ENCODE results near the gene INTS11. TPM values are rescaled to one million over a fixed set of nuclear protein-coding genes. Genes with fewer than 3 reads are reported as not detected.

INTS11 gene
- total RNA-seq, 1 experiment from 2014 or later: 139 TPM

DNA sequence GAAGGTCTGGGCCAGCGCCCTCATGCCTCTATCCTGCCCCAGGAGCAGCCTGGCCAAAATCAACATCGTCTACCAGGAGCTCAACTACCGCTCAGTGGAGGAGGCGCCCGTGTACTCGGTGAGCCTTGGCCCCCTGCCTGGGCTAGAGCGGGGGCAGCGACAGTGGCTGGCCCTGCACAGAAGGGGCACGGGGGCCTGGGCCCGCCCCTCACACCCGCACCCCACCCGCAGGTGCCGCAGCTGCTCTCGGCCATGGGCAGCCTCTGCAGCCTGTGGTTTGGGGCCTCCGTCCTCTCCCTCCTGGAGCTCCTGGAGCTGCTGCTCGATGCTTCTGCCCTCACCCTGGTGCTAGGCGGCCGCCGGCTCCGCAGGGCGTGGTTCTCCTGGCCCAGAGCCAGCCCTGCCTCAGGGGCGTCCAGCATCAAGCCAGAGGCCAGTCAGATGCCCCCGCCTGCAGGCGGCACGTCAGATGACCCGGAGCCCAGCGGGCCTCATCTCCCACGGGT, 33.4 kb downstream of the INTS11 start:
- H3K79me2 ChIP-seq (ENCODE audit: insufficient read depth, low read length): no peaks in the 10 kb centered on the region
- DNase-seq: no peak
- Mint-ChIP-seq H3K9me3 (peaks cover 2 to 10% of the 10 kb centered on the region in 2 experiments; a peak in 2 of 5 replicates), H3K27me3 (ENCODE audit: low read depth) (peaks cover 2% of the 10 kb centered on the region), H3K4me3 (no peak overlapping the region), H3K27ac (no peak overlapping the region), H3K4me1 (peaks cover 0 to 9% of the 10 kb centered on the region in 2 experiments; a peak in 2 of 4 replicates), H3K36me3 (ENCODE audit: insufficient read depth in 1 of 3, low read depth in 3 of 3) (no peaks in the 10 kb centered on the region)
- H3K9ac ChIP-seq (ENCODE audit: extremely low read depth, insufficient read length, low read length): no peak overlapping the region
- H2AK5ac ChIP-seq (ENCODE audit: insufficient read length, low read length): no peak overlapping the region
- no peak overlapping the region for H3K4me2 ChIP-seq (ENCODE audit: insufficient read depth, insufficient read length, low read length)
- no peak overlapping the region for H3K27ac ChIP-seq (ENCODE audit: insufficient read length, low read depth, low read length)
- H3K4me1 ChIP-seq (ENCODE audit: insufficient read depth, low read length): no peaks in the 10 kb centered on the region
- H4K20me1 ChIP-seq (ENCODE audit: control insufficient read depth, insufficient read depth, insufficient read length): no peaks in the 10 kb centered on the region
- H3K27me3 ChIP-seq (ENCODE audit: insufficient read depth, low read length): no peaks in the 10 kb centered on the region
- H3K18ac ChIP-seq (ENCODE audit: insufficient read length, low read depth, low read length): no peak overlapping the region
- TF ChIP-seq, protein P1, sequence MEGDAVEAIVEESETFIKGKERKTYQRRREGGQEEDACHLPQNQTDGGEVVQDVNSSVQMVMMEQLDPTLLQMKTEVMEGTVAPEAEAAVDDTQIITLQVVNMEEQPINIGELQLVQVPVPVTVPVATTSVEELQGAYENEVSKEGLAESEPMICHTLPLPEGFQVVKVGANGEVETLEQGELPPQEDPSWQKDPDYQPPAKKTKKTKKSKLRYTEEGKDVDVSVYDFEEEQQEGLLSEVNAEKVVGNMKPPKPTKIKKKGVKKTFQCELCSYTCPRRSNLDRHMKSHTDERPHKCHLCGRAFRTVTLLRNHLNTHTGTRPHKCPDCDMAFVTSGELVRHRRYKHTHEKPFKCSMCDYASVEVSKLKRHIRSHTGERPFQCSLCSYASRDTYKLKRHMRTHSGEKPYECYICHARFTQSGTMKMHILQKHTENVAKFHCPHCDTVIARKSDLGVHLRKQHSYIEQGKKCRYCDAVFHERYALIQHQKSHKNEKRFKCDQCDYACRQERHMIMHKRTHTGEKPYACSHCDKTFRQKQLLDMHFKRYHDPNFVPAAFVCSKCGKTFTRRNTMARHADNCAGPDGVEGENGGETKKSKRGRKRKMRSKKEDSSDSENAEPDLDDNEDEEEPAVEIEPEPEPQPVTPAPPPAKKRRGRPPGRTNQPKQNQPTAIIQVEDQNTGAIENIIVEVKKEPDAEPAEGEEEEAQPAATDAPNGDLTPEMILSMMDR (conservative IDR thresholded peaks at IDR 0.05): no peak
- H4K8ac ChIP-seq (replicated peaks; ENCODE audit: insufficient read length, low read depth, low read length): no peak overlapping the region
- H3K23me2 ChIP-seq (ENCODE audit: insufficient read length, low read depth, low read length, poor library complexity, severe bottlenecking): peaks cover 4% of the 10 kb centered on the region
- H2BK20ac ChIP-seq (ENCODE audit: low read depth, low read length, poor library complexity, severe bottlenecking): no peak overlapping the region
- H3K23ac ChIP-seq (ENCODE audit: insufficient read length, low read depth, low read length): no peak overlapping the region
- WGBS (ENCODE audit: extremely low coverage, insufficient read length, low lambda C conversion rate): no CpG with 5 or more reads among the region's 28 CpGs
- no peaks in the 10 kb centered on the region for H3K9me3 ChIP-seq (ENCODE audit: control insufficient read depth, low read depth, low read length)
- H3K4ac ChIP-seq (ENCODE audit: low read depth, low read length): no peak overlapping the region
- H3T11ph ChIP-seq (ENCODE audit: low read length): no peak overlapping the region
- H4K5ac ChIP-seq (ENCODE audit: insufficient read length, low read depth, low read length): no peak overlapping the region
- H3K56ac ChIP-seq (ENCODE audit: insufficient read length, low read depth, low read length): no peak overlapping the region
- no peak overlapping the region for H2BK15ac ChIP-seq (ENCODE audit: low read depth, low read length)
- no peak overlapping the region for H2BK5ac ChIP-seq (ENCODE audit: insufficient read length, low read length)
- H2AFZ ChIP-seq (ENCODE audit: low read length): no peak overlapping the region
- H2BK120ac ChIP-seq (ENCODE audit: low read depth, low read length, poor library complexity, severe bottlenecking): no peak overlapping the region
- H3K14ac ChIP-seq (ENCODE audit: insufficient read depth, low read length): no peak overlapping the region
- no peak overlapping the region for H4K91ac ChIP-seq (ENCODE audit: insufficient read length, low read depth, low read length)
- H3K79me1 ChIP-seq (ENCODE audit: insufficient read depth, low read depth, low read length, poor library complexity, severe bottlenecking): no peaks in the 10 kb centered on the region
- no peak overlapping the region for H2BK12ac ChIP-seq (ENCODE audit: insufficient read length, low read depth, low read length)
